GM18526 (cell line): ENCODE data around the gene MAPT.

Experiments
- POLR2A ChIP-seq: IDR thresholded peaks from 3 replicates; pipeline ENCODE4 v1.6.1; 2011; ENCODE audit not compliant: insufficient read length; ENCODE audit errors: extremely low read depth

MAPT gene

DNA sequence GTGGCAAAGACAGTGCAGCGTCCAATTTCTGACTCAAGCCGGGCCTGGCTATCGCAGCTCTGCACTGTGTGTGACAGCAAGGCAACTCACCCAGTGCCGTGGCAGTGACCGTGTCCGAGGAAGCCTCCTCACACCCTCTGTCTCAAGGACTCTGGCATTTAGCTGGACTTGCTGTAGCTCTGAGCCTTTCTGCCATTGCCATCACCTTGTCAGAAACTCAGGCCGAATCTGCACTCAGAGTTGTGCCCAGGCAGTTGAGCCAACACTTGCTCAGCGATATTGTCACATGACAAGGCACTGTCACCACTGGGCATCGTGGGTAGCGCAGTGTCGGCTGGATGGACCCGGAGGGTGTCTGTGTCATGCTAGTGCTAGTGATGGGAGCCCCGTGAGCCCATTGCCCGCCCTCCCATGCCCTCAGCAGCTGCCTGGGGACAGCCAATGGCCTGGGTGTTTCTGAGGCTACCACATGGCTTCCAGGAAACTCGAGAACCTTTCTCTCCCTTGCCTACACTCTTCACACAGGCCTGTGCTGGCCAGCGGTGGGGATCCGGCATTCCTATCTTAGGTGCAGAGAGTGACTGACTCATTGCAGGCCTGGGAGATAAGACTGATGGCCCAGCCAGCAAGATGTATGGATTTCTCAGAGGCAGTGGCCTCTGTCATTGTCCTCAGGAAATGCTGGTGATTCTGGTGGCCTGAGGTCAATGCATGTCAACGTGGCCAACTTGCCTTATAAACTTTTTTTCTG lies 82.6 kb downstream of the MAPT start:
- TF ChIP-seq POLR2A = no peak

DNA sequence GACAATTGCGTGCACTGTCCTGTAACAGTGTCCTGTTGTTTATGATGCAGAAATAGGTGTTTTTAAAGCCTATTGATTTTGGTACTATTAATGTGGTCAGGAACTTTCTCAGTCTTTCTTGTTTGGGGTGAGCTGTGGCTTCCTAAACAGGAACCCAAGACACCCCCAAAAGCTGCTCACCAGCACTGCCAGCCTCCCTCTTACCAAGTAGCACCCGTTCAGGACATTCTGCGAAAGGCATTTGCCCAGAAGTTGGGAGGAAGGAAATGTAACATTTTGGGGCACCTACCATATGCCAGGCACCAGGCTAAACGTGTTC lies 83.1 kb downstream of the MAPT start:
- TF ChIP-seq POLR2A = no peak

DNA sequence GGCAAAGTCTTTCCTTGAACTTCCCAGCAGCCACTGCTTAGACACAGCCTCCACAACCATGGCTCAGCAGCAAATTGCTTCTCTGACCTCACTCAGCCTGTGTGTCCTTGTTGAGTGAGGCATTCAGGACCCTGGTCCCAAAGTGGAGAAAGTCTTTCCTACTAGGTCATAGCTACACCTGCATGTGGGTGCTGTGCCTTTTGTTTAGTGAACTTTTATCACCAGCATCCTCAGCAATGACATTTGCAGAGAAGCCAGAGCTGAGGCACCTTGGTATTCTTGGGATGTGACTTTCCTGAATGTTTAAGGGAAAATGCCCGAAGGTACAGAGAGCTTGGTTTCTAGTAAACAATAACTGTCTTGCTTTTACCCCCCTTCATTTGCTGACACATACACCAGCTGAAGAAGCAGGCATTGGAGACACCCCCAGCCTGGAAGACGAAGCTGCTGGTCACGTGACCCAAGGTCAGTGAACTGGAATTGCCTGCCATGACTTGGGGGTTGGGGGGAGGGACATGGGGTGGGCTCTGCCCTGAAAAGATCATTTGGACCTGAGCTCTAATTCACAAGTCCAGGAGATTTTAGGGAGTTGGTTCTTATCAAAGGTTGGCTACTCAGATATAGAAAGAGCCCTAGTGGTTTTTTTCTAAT lies 83.7 kb downstream of the MAPT start:
- TF ChIP-seq POLR2A = no peak

DNA sequence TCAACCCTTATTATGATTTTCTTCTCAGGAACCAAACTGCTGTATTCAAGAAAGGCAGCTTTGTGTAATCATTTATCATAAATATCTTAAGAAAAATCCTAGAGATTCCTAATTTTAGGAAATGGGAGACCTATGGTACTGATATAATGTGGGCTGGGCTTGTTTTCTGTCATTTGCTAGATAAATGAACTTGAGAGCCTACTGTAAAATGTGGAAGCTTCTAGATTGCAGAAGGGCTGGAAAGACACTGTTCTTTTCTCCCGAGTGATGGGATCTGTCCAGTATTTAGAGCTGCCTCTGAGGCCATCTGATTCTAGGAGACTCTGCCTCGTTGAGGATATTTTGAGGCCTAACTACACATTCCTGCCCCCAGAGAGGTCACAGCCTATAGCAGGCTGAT lies 84.8 kb downstream of the MAPT start:
- TF ChIP-seq POLR2A = no peak

DNA sequence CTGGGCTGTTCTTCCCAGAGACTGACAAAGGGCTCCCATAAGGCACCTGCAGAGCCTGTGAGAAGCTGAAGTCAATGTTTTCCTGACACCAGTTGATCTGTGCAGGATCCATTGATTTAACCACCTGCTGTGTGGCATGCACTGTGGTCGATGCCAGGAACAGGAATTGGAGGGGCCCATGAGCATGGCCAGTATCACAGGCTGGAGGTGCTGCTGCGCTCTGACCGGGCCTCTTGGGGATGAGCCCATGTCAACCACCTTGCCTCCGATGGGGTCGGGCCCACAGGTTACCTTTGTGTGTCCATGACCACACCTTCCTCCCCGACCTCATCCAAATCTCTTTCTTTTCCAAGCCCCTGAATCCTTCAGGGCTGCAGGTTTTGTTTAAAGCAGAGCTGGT lies 86.5 kb downstream of the MAPT start:
- no peak for TF ChIP-seq POLR2A

DNA sequence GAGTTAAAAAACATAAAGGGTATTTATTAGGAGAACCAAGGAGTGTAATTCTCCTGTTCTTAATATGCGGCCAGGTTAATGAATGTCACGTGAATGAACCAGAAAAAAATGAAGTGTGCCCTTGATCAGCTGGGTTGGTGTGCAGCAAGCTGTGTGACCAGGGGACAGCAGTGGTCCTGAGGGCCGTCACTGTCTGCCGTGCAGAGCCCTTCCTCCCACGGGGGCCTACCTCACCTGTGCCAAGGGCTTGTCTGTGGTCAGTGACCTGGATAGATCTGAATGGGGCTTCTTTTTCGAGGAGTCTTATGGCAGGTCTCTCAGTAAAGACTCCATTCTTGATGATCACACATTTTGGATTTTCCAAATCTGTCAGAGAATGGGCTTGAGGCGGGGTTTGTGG lies 87.0 kb downstream of the MAPT start:
- no peak for TF ChIP-seq POLR2A

DNA sequence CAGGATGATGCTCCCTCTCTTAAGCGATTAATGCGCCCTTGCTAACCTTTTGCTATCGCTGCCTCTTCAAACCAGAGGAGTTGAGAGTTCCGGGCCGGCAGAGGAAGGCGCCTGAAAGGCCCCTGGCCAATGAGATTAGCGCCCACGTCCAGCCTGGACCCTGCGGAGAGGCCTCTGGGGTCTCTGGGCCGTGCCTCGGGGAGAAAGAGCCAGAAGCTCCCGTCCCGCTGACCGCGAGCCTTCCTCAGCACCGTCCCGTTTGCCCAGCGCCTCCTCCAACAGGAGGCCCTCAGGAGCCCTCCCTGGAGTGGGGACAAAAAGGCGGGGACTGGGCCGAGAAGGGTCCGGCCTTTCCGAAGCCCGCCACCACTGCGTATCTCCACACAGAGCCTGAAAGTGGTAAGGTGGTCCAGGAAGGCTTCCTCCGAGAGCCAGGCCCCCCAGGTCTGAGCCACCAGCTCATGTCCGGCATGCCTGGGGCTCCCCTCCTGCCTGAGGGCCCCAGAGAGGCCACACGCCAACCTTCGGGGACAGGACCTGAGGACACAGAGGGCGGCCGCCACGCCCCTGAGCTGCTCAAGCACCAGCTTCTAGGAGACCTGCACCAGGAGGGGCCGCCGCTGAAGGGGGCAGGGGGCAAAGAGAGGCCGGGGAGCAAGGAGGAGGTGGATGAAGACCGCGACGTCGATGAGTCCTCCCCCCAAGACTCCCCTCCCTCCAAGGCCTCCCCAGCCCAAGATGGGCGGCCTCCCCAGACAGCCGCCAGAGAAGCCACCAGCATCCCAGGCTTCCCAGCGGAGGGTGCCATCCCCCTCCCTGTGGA lies 88.6 kb downstream of the MAPT start:
- no peak for TF ChIP-seq POLR2A

DNA sequence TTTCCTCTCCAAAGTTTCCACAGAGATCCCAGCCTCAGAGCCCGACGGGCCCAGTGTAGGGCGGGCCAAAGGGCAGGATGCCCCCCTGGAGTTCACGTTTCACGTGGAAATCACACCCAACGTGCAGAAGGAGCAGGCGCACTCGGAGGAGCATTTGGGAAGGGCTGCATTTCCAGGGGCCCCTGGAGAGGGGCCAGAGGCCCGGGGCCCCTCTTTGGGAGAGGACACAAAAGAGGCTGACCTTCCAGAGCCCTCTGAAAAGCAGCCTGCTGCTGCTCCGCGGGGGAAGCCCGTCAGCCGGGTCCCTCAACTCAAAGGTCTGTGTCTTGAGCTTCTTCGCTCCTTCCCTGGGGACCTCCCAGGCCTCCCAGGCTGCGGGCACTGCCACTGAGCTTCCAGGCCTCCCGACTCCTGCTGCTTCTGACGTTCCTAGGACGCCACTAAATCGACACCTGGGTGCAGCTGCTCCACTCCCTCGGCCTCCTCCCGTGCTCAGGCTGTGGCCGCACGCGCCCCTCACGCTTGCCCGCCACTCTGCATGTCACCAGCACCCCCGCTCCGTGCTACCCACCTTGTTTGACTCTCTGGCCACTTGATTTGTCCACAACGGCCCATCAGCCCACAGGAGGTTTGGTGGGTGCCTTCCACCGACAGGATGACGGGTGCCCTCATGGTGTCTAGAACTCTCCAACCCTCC lies 89.4 kb downstream of the MAPT start:
- TF ChIP-seq POLR2A = no peak

DNA sequence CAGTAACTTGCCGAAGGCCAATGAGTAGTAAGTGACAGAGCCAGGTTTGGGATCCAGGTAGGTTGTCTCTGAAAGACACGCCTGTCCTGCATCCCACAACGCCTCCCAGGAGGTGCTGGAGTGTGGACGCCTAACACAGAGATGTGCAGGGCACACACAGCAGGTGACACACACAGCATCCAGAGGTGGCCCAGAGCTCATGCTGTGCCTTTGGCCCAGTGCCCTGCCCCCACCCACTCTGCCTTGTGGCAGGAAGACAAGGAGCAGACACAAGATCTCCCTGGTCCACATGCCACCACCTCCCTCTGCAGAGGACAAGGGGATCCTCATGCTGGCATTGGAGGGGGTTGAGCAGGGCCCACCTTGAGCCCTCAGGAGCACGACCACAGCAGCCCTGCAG lies 90.0 kb downstream of the MAPT start:
- TF ChIP-seq POLR2A = no peak

DNA sequence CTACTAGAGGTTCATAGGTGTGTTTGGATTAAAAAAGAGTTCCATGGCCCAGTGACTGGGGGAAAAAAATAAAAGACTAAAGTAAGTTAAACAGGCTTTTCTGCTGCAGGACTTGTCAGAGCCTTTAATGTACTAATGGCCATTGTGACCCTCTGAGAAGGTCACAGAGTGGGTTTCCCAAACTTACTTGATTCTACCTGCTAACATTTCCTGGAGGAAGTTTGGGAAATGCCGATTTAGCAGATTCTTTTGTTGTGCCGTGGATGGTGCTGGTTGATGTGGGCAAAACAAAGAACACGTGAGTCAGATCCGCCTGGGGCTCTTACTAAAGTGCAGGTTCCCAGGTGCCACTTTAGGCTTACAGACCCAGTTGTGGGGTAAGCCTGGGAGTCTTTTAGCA lies 91.1 kb downstream of the MAPT start:
- no peak for TF ChIP-seq POLR2A

DNA sequence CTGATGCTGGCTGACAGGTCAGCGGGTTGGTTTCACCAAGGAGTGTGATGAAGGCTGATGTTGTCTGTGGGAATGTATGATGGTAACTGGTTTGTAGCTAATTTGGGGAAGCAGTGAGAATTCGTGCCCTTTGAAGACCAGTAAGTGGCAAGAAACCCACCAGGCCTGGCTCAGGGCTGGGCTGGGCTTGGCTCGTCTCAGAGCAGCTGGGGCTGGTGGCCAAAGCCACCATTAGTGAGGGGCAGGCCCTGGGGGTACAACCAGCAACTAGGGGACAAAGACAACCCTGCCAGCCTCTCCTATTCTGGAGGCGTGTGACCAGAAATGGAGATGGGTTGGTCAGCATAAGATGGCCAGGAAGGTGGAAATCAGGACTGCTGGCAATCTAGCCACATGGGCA lies 91.7 kb downstream of the MAPT start:
- TF ChIP-seq POLR2A = no peak

DNA sequence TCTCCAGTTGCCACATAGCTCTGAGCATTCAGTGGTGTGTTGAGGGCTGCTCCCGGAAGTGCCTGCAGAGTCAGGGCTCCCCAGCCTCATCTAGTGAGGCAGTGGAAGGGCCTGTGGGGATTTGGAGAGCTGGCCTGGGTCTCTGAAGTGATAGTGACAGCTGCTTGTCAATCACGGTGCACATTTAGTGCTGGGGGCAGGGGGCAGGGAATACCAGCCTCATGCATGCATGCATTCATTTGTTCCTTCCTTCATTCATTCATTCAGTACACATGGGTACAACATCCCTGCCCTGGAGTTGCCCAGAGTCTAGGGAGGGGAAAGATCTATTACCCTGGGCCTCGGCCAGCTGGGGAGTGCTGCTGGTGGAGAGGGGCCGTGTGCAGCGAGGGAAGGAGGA lies 93.4 kb downstream of the MAPT start:
- no peak for TF ChIP-seq POLR2A

DNA sequence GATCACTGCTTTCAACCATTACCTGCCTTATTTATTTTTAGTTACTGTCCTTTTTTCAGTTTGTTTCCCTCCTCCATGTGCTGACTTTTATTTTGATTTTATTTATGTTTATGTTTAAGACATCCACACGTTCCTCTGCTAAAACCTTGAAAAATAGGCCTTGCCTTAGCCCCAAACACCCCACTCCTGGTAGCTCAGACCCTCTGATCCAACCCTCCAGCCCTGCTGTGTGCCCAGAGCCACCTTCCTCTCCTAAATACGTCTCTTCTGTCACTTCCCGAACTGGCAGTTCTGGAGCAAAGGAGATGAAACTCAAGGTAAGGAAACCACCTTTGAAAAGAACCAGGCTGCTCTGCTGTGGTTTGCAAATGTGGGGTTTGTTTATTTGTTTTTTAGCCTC lies 95.4 kb downstream of the MAPT start:
- no peak for TF ChIP-seq POLR2A

DNA sequence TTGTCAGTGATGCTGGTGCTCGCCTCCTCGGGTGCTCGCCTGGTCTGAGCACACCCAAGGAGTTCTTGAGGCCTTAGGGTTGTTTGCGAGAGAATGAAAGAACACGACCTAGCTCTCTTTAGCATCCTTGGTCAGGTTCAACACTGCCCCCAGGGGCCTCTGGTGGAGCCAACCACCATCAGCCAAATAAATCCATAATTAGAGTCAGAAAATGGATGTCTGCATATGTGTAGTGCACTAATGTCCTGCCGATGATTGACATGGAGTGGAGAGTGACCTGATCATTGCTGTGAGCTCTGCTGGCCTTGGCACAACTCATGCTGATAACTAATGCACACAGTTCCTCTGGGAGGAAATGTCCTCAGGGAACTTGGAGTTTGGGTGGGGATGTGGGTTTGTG lies 96.5 kb downstream of the MAPT start:
- no peak for TF ChIP-seq POLR2A

DNA sequence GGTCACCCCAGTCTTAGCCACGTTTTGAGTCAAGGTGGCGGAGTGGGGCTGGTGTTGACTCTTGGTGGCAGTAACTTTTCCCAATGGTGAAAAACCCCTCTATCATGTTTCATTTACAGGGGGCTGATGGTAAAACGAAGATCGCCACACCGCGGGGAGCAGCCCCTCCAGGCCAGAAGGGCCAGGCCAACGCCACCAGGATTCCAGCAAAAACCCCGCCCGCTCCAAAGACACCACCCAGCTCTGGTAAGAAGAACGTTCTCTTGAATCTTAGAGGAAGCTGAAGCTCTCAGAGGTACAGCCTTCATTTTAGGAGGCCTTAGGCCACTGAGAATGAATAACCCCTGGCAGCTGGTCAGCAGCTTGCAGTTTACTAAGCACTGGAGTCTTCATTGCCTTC lies 97.0 kb downstream of the MAPT start:
- TF ChIP-seq POLR2A = no peak

DNA sequence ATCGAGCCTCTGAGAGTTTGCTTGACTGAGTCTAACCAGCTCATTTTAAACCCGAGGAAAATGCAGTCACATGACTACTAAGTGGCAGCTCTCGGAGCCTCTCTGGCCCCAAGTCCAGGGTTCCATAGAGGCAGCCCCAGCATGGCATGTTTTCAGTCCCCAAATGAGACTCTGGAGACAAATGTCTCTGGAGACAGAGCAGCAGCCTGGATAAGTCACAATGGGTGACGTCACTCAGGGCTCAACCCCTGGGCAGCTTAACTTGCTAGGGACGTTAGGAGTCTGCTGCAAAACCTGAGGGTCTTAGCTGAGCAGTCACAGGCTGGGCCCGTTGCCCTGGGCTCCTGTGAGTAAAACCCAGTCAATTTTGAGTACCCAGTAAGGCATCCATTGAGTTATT lies 97.8 kb downstream of the MAPT start:
- no peak for TF ChIP-seq POLR2A
